Measurements from ENCODE around the gene INS.

GRCh38 chr11:2142300-2142759 is 18.7 kb downstream of the INS start:
- TF ChIP-seq, protein P1, sequence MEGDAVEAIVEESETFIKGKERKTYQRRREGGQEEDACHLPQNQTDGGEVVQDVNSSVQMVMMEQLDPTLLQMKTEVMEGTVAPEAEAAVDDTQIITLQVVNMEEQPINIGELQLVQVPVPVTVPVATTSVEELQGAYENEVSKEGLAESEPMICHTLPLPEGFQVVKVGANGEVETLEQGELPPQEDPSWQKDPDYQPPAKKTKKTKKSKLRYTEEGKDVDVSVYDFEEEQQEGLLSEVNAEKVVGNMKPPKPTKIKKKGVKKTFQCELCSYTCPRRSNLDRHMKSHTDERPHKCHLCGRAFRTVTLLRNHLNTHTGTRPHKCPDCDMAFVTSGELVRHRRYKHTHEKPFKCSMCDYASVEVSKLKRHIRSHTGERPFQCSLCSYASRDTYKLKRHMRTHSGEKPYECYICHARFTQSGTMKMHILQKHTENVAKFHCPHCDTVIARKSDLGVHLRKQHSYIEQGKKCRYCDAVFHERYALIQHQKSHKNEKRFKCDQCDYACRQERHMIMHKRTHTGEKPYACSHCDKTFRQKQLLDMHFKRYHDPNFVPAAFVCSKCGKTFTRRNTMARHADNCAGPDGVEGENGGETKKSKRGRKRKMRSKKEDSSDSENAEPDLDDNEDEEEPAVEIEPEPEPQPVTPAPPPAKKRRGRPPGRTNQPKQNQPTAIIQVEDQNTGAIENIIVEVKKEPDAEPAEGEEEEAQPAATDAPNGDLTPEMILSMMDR (IDR thresholded peaks at IDR 0.05), result no peak
- TF ChIP-seq POLR2A (IDR thresholded peaks at IDR 0.05; ENCODE audit: low read depth), result no peak

Measured in esophagus muscularis mucosa (tissue), 3 donors.